22Rv1 (cell line): ENCODE data around the gene PRDM16.

Source experiments
- ZFX ChIP-seq: fragments of 450-650 bp; IDR thresholded peaks from 2 replicates; pipeline ENCODE4 v1.6.1; 2017; ENCODE audit warnings: antibody characterized with exemption, borderline replicate concordance
- TF ChIP-seq, protein P1 (sequence below): fragments of 450-650 bp; IDR thresholded peaks from 2 replicates; pipeline ENCODE4 v1.5.1; 2017; ENCODE audit warnings: mild to moderate bottlenecking

DNA sequence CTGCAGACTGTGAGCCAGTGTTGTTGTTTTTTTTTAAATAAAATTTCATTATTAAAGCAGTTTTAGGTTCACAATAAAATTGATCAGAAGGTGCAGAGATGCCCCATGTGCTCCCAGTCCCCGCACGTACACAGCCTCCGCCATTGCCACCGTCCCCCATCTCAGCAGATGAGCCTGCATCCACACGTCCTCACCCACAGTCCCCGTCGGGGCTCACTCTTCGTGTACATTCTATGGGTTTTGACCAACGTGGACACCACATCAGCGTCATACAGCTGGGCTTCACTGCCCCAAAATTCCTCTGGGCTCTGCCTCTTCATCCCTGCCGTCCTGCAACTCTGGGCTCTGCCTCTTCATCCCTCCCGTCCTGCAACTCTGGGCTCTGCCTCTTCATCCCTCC, 373.9 kb downstream of the PRDM16 start:
- no peak for TF ChIP-seq ZFX
- TF ChIP-seq, protein P1, sequence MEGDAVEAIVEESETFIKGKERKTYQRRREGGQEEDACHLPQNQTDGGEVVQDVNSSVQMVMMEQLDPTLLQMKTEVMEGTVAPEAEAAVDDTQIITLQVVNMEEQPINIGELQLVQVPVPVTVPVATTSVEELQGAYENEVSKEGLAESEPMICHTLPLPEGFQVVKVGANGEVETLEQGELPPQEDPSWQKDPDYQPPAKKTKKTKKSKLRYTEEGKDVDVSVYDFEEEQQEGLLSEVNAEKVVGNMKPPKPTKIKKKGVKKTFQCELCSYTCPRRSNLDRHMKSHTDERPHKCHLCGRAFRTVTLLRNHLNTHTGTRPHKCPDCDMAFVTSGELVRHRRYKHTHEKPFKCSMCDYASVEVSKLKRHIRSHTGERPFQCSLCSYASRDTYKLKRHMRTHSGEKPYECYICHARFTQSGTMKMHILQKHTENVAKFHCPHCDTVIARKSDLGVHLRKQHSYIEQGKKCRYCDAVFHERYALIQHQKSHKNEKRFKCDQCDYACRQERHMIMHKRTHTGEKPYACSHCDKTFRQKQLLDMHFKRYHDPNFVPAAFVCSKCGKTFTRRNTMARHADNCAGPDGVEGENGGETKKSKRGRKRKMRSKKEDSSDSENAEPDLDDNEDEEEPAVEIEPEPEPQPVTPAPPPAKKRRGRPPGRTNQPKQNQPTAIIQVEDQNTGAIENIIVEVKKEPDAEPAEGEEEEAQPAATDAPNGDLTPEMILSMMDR, result no peak
